Measurements from ENCODE around the gene SLC22A23.

SLC22A23 gene

GRCh38 chr6:3383525-3383924 lies 73.3 kb downstream of the SLC22A23 start:
- H3K36me3 ChIP-seq (ENCODE audit: low read depth) = no peaks in the 10 kb centered on the region
- no peak for DNase-seq (ENCODE audit: low spot score)
- TF ChIP-seq CTCF (IDR thresholded peaks at IDR 0.05; ENCODE audit: poor library complexity, severe bottlenecking) = no peak
- H3K27ac ChIP-seq (ENCODE audit: poor library complexity, severe bottlenecking) = no peak overlapping the region
- H3K9me3 ChIP-seq (ENCODE audit: severe bottlenecking) = no peaks in the 10 kb centered on the region
- peaks cover 12% of the 10 kb centered on the region for H3K4me1 ChIP-seq (ENCODE audit: insufficient read depth, poor library complexity, severe bottlenecking)
- ATAC-seq (ENCODE audit: low read depth) = no peak
- H3K27me3 ChIP-seq (ENCODE audit: insufficient read depth, poor library complexity, severe bottlenecking) = no peaks in the 10 kb centered on the region
- no peak overlapping the region for H3K4me3 ChIP-seq (ENCODE audit: severe bottlenecking)

DNA sequence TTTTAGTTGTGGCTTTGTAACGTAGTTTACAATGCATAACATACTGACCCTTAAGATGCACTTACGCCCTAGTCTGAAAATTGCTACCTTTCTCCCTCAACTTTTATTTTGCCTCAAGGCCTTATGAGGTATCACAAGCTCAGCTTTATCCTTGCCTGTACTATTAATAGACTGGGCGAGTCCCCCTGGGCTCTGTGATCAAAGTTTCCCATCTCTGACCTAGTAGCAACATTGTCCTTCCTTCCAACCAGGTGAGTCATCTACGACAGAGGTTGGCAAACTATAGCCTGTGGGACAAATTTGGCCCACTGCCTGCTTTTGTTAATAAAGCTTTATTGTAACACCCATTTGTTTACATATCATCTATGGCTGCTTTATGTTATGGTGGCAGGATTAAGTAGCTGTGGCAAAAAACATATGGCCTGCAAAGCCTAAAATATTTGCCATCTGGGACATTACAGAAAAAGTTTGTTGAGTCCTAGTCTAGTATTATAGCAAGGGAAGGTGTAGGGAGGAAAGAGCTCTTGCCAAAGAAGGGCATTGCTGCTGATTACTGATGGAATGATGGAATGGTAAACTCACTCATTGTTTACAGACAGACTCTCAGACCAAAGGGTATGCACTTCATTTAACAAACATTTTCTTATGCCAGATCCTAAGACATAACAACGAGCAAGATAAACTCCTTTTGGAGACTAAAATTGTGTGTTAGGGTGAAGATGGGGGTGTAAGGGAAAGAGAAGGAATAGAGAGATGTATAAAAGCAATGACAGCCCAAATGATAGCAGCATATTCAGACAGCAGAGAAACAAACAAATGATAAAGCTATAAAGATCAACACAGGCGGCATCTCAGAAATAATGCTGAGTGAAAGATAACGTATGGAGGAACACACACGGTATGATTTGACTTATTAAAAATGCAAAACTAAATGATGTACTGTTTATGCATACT lies 74.2 kb downstream of the SLC22A23 start:
- TF ChIP-seq CTCF (IDR thresholded peaks at IDR 0.05; ENCODE audit: poor library complexity, severe bottlenecking) = no peak
- Histone ChIP-seq H3K4me1 (ENCODE audit: insufficient read depth, poor library complexity, severe bottlenecking) (peaks cover 17% of the 10 kb centered on the region), H3K27me3 (ENCODE audit: insufficient read depth, poor library complexity, severe bottlenecking) (no peaks in the 10 kb centered on the region), H3K27ac (ENCODE audit: poor library complexity, severe bottlenecking) (no peak overlapping the region), H3K4me3 (ENCODE audit: severe bottlenecking) (no peak overlapping the region), H3K36me3 (ENCODE audit: low read depth) (no peaks in the 10 kb centered on the region), H3K9me3 (ENCODE audit: severe bottlenecking) (no peaks in the 10 kb centered on the region)
- peak; percentile 81 for ATAC-seq (ENCODE audit: low read depth)
- no peak for DNase-seq (ENCODE audit: low spot score)

- no peak for ATAC-seq (ENCODE audit: low read depth)
- H3K27me3 ChIP-seq (ENCODE audit: insufficient read depth, poor library complexity, severe bottlenecking) = no peaks in the 10 kb centered on the region
- H3K27ac ChIP-seq (ENCODE audit: poor library complexity, severe bottlenecking) = no peak overlapping the region
- no peak for DNase-seq (ENCODE audit: low spot score)
- H3K4me3 ChIP-seq (ENCODE audit: severe bottlenecking) = no peak overlapping the region
- no peaks in the 10 kb centered on the region for H3K36me3 ChIP-seq (ENCODE audit: low read depth)
- no peak for TF ChIP-seq CTCF (IDR thresholded peaks at IDR 0.05; ENCODE audit: poor library complexity, severe bottlenecking)
- no peaks in the 10 kb centered on the region for H3K9me3 ChIP-seq (ENCODE audit: severe bottlenecking)
- H3K4me1 ChIP-seq (ENCODE audit: insufficient read depth, poor library complexity, severe bottlenecking) = peaks cover 26% of the 10 kb centered on the region
Measured at GRCh38 chr6:3381233-3381921, 75.5 kb downstream of the SLC22A23 start.

GRCh38 chr6:3380344-3381232 lies 76.3 kb downstream of the SLC22A23 start:
- no peak for TF ChIP-seq CTCF (IDR thresholded peaks at IDR 0.05; ENCODE audit: poor library complexity, severe bottlenecking)
- Histone ChIP-seq H3K4me3 (ENCODE audit: severe bottlenecking) (no peak overlapping the region), H3K4me1 (ENCODE audit: insufficient read depth, poor library complexity, severe bottlenecking) (peaks cover 26% of the 10 kb centered on the region), H3K27ac (ENCODE audit: poor library complexity, severe bottlenecking) (no peak overlapping the region), H3K36me3 (ENCODE audit: low read depth) (no peaks in the 10 kb centered on the region), H3K27me3 (ENCODE audit: insufficient read depth, poor library complexity, severe bottlenecking) (no peaks in the 10 kb centered on the region), H3K9me3 (ENCODE audit: severe bottlenecking) (no peaks in the 10 kb centered on the region)
- DNase-seq (ENCODE audit: low spot score) (no peak), ATAC-seq (ENCODE audit: low read depth) (no peak)

Measured in RWPE2 (cell line).